DMS153 (cell line): Measurements from ENCODE around the gene ASNSD1.
A peak's percentile ranks its signal among the peaks of the same experiment; 100 is the strongest.

Source experiments
- DNase-seq: peaks from one replicate; lab custom pipeline; 2025; lab: John Stamatoyannopoulos, UW

Gene ASNSD1

GRCh38 chr2:189661148-189661956 is at the start of gene ASNSD1:
TSS of gene ASNSD1 (plus strand) at chr2:189661459. CDS start at chr2:189666133, 4,674 bp downstream.
- DNase-seq, result peak; percentile 100

GRCh38 chr2:189613077-189613636 is 48.1 kb upstream of the ASNSD1 start:
- DNase-seq, result no peak

- DNase-seq, result no peak
Observed at GRCh38 chr2:189613650-189614420, 47.4 kb upstream of the ASNSD1 start.

GRCh38 chr2:189614585-189614984 is 46.7 kb upstream of the ASNSD1 start:
- no peak for DNase-seq

GRCh38 chr2:189618197-189618596 is 43.1 kb upstream of the ASNSD1 start:
- DNase-seq, result no peak

GRCh38 chr2:189621781-189622180 is 39.5 kb upstream of the ASNSD1 start:
- no peak for DNase-seq

- no peak for DNase-seq
Observed at GRCh38 chr2:189623049-189623448, 38.2 kb upstream of the ASNSD1 start.

GRCh38 chr2:189624648-189625355 is 36.5 kb upstream of the ASNSD1 start:
- peak; percentile 3 for DNase-seq

- DNase-seq, result no peak
Observed at GRCh38 chr2:189625636-189626035, 35.6 kb upstream of the ASNSD1 start.

GRCh38 chr2:189627789-189628188 is 33.5 kb upstream of the ASNSD1 start:
- no peak for DNase-seq

- DNase-seq, result no peak
Observed at GRCh38 chr2:189628817-189629530, 32.3 kb upstream of the ASNSD1 start.

- no peak for DNase-seq
Observed at GRCh38 chr2:189629531-189630453, 31.5 kb upstream of the ASNSD1 start.

GRCh38 chr2:189631849-189632248 is 29.4 kb upstream of the ASNSD1 start:
- DNase-seq, result no peak

- DNase-seq, result no peak
Observed at GRCh38 chr2:189633392-189633811, 27.9 kb upstream of the ASNSD1 start.

GRCh38 chr2:189635353-189635752 is 25.9 kb upstream of the ASNSD1 start:
- DNase-seq, result no peak

- no peak for DNase-seq
Observed at GRCh38 chr2:189638301-189639006, 22.8 kb upstream of the ASNSD1 start.

- no peak for DNase-seq
Observed at GRCh38 chr2:189639007-189639609, 22.2 kb upstream of the ASNSD1 start.

GRCh38 chr2:189641002-189641401 is 20.3 kb upstream of the ASNSD1 start:
- DNase-seq, result no peak

GRCh38 chr2:189641590-189641989 is 19.7 kb upstream of the ASNSD1 start:
- DNase-seq, result no peak
